NCI-H82 treated with DMSO at 0.1 percent for 48 hours (cell line): ENCODE measurements around the gene GINS2.

ENCODE experiments used
- DNase-seq: peaks from one replicate; lab custom pipeline; 2025; ENCODE audit not compliant: unreplicated experiment; lab: John Stamatoyannopoulos, UW

Gene GINS2

DNA sequence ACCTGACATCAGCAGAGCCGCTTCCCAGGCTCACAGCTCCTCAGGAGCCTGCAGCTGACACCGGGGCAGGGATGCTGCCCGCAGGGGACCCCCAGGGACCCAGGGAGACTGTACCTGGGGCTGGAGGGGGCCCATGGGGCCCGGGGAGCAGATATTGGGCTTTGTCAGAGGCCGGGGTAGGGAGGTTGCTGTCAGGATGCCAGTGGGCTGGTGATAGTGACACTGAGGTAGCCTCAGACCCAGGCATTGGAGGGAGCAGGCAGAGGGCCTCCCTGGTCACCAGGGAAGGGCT lies 60.5 kb downstream of the GINS2 start:
- DNase-seq = no peak

DNA sequence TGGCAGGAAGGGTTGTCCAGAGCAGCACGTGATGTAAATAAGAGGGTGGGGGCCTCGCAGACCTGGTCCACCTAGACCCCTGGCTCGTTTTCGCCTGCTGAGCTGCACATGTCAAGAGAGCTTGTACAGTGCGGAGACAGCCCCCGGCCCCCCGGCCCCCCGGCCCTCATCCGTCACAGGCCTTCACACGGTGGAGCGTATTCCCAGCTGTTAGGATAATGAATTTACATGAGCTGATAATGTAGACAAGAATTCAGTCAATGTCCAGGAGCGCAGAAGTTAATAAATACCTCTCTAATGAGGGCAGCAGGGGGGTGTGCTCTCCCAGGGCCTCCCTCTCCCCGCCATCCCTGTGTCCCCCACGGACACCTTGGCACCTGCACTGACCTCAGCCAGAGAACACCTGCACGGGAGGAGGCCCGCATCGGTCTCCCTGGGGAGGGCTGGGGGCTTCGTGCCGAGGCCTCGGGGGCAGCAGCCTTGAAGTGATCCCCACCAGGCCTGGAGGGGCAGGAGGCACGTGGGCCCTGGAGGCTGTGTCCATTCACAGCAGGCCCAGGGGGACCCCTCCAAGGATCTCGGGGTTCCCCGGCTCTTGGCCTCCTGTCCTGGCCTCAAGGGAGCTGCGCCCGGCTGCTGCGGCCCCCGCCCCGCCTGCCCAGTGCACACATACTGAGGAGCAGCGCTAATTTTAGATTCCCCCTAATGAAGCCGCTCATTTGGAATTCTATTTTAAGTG lies 61.1 kb downstream of the GINS2 start:
- DNase-seq = no peak

DNA sequence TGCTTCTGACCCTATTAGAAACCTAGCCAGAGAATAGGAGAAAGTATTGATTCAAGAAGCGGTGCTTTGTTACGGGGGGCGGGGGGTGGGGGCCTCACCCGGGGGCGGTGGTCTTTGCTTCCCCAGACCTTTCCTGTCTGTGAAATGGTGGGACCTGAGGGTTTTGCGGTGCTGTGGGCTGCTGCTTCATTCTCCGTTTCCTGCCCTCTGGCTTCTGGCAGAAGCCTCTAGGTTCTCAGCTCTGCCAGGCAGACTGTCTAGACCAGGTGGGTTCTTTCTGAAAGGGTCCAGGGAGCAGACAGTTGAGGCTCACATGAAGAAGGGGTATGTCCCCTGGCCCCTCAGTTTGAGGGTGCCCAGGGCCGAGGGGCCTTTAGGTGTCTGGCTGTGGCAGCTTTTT lies 61.7 kb downstream of the GINS2 start:
- DNase-seq = no peak
